ENCODE measurements around the gene FAM193A.
"Not testable (repeated sequence)": the region's sequence is repeated elsewhere in the genome, so short reads cannot be mapped to it uniquely, and the experiment has no call there.

The FAM193A gene

DNA sequence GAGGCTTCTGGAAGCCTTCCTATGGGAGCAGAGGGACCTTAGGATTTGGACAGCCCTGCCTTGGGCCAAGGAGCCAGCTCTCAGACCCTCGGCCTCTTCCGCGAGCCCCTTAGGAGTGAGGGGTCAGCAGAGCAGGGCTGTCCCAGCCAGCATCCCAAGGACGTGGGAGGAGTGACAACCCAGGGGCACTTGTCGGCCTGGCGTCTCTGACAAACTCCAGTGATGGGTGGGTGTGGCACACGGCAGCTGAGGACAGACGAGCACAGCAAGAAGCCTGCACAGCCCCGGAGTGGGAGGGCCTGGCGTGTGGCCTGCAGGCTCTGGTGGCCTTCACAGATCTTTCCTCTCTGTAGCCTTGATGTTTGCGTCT is 231.2 kb downstream of the FAM193A start:
- DNase-seq (ENCODE audit: low read depth in 2 of 3, low spot score in 2 of 3): no peak

DNA sequence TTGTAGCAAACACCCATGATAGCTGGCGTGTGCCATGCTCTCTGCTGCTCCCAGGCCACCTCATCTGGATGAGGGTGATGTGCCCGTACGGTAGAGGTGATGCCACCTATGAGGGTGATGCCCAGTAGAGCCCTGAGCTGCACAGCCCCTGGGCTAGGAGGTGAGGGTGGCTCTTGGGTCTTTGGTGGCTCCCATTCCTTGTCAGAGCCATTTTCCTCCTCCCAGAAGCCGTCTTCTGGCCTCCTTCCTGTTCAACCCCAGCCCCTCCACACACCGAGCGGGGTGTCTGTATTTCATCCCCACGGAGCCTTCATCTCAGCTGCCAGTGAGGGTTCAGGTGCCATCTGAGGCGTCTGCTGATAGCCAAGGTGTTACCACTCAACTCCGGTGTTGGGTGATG is 231.7 kb downstream of the FAM193A start:
- DNase-seq (ENCODE audit: low read depth in 2 of 3, low spot score in 2 of 3): no peak

GRCh38 chr4:2768921-2769336 is 232.5 kb downstream of the FAM193A start:
- no peak for DNase-seq (ENCODE audit: low read depth in 2 of 3, low spot score in 2 of 3)

DNA sequence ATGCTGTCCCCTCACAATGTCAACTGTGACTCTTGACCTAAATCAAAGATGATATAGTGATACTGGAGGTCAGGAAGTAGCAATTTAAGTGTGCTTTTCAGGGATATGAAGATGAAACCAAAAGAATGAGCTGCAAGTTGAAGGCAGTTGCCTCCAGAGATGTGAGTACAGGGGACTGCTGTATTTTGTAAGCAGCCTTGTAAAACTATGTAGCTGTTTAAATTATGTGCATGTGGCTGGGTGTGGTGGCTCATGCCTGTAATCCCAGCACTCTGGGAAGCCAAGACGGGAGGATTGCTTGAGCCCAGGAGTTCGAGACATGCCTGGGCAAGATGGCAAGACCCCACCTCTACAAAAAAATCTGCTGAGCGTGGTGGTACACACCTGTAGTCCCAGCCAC is 234.8 kb downstream of the FAM193A start:
- DNase-seq (ENCODE audit: low read depth in 2 of 3, low spot score in 2 of 3): no peak

DNA sequence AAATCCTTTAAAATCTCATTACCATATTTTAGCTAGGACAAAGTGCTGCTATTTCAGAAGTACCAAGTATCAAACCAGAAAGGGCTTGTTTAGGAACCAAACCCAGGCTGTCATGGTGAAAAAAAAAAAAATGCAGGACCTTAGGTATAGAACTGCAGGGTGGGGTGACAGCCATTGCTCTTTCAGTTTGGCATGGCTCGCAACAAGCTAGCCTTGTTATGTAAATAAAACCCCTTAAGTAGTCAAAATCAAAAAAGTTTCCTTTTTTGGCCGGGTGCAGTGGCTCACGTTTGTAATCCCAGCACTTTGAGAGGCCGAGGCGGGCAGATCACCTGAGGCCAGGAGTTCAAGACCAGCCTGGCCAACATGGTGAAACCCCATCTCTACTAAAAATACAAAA is 244.2 kb downstream of the FAM193A start:
- not testable (repeated sequence) for DNase-seq (ENCODE audit: low read depth in 2 of 3, low spot score in 2 of 3)

DNA sequence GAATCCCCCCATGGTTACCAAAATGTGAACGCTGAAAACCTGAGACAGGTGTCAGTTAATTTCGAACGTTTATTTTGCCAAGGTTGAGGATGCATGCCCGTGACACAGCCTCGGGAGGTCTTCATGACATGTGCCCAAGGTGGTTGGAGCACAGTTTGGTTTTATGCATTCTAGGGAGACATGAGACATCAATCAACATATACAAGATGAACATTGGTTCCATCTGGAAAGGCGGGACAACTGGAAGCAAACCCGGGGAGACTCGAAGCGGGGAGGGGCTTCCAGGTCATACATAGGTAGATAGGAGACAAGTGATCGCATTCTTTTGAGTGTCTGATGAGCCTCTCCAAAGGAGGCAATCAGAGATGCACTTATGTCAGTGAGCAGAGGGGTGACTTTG is 245.5 kb downstream of the FAM193A start:
- DNase-seq (ENCODE audit: low read depth in 2 of 3, low spot score in 2 of 3): no peak
